Measurements from ENCODE around the gene SRPK2.

DNA sequence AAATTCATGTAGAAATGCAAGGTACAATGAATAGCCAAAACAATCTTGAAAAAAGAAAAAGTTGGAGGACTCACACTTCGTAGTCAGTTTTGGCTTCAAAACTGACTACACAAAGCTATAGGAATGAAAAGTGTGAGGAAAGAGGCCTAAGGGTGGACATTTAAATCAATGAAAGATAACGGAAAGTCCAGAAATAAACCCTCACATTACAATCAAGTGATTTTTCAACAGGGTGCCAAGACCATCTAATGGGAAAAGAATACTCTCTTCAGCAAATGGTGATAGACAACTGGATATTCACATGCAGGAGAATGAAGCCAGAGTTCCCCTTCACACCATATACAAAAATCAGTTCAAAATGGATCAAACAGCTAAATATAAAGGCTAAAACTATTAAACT, 106.8 kb downstream of the SRPK2 start:
- TF ChIP-seq, protein P1, sequence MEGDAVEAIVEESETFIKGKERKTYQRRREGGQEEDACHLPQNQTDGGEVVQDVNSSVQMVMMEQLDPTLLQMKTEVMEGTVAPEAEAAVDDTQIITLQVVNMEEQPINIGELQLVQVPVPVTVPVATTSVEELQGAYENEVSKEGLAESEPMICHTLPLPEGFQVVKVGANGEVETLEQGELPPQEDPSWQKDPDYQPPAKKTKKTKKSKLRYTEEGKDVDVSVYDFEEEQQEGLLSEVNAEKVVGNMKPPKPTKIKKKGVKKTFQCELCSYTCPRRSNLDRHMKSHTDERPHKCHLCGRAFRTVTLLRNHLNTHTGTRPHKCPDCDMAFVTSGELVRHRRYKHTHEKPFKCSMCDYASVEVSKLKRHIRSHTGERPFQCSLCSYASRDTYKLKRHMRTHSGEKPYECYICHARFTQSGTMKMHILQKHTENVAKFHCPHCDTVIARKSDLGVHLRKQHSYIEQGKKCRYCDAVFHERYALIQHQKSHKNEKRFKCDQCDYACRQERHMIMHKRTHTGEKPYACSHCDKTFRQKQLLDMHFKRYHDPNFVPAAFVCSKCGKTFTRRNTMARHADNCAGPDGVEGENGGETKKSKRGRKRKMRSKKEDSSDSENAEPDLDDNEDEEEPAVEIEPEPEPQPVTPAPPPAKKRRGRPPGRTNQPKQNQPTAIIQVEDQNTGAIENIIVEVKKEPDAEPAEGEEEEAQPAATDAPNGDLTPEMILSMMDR (IDR thresholded peaks at IDR 0.05): no peak
- TF ChIP-seq SIN3A (IDR thresholded peaks at IDR 0.05; ENCODE audit: borderline replicate concordance, insufficient read depth, low read depth, low read length): no peak
